Right renal pelvis (tissue), 4 donors: Measurements from ENCODE around the gene CPEB2. TPM values are rescaled to one million over a fixed set of nuclear protein-coding genes. Genes with fewer than 3 reads are reported as not detected.

Experiments
- DNase-seq, 4 donors: peaks; one replicate each; pipeline ENCODE4 v3.0.0-alpha.2; 2013; ENCODE audit warnings: low read depth in 4 of 4, low spot score in 3 of 4, missing footprints in 1 of 4
- polyA plus RNA-seq, 4 donors: library from polyadenylated mRNA; unstranded; fragments of 120-200 nt; gene quantifications; one replicate each; pipeline ENCODE4 v1.2.1, GENCODE V29; 2013; ENCODE audit not compliant: insufficient read length in 4 of 4

CPEB2 gene
- polyA plus RNA-seq, 4 donors = 17.3 to 21.3 (median 20.5) TPM

DNA sequence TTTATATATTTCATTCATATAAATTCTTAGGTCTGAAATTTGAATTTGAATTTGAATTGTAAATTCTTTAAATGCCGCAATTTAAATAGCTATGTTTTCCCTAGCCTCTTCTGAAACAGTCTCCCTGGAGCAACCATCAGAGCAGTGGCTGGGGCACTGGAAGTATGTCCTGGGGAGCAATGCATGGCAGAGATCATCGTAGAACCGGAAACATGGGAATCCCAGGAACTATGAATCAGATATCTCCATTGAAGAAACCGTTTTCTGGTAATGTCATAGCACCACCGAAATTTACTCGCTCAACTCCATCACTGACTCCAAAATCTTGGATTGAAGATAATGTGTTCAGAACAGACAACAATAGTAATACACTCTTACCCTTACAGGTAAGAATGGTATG is 4.9 kb downstream of the CPEB2 start:
- no peak for DNase-seq

DNA sequence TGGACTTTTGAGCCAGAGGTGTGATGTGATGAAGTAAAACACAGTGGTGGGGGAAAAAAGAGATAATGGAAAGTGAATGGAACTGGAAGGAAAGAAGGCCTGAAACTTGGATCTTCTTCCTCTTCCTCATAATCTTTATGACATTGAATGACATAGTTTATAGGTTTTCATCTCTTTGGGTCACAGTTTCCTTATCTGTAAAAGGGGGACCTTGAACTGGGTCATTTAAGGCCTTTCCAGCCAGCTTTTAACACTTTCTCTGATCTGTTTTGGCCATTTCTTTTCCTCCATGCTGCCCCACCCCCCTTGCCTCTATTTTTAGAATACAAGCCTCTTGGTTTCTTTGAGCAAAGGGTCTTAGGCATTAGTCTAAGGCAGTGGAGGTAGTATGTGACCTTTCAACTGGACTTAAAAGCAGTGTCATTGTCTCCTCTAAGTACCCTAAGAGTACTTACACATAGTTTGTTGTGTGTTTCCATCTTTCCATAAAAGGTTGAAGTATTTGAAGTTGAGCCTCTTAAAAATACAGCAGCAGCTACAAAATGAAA is 7.8 kb downstream of the CPEB2 start:
- no peak for DNase-seq

DNA sequence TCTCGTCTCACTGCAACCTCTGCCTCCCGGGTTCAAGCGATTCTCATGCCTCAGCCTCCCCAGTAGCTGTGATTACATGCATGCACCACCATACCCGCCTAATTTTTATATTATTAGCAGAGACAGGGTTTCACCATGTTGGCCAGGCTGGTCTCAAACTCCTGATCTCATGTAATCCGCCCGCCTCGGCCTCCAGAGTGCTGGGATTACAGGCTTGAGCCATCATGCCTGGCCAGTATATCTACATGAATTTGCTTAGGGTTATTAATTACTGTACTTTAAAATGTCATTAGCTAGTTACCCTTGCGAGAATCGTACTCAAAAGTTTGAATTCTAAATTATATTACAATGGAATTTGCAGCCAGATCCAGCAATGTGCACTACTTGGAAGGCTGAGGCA is 8.9 kb downstream of the CPEB2 start:
- DNase-seq = no peak

DNA sequence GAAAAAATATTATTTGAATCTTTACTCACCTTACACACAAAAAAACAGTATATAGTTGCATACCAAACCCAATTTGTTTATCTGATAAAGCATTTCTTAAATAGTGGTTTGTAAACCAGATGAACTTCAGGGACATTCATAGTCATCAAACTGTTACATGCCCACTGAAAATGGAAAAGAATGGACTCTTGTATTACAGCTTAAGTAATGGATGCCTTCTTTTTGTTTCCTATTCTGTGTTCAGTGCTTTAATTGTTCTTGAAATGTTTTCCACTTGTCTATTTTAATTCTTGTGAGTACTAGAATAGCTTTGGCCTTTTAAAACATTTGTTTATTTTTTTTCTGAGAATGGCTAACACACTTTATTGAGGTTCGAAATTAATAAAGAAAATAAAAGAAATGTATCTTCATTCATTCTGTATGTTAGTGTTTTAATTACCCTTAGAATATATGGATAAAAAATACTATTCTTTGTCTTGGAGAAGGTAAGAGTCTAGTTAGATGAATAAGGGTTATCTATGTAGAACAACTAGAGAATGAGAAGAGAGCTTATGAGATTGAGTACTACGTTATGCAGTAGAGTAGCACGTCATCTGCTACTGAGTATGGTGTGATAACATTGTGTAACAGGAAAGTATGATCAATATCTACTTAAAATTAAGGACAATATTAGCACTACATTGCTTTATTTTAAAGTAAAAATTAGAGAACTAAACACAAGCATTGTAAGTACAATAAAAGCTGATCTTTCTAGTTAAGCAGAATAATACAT is 9.9 kb downstream of the CPEB2 start:
- DNase-seq = no peak

DNA sequence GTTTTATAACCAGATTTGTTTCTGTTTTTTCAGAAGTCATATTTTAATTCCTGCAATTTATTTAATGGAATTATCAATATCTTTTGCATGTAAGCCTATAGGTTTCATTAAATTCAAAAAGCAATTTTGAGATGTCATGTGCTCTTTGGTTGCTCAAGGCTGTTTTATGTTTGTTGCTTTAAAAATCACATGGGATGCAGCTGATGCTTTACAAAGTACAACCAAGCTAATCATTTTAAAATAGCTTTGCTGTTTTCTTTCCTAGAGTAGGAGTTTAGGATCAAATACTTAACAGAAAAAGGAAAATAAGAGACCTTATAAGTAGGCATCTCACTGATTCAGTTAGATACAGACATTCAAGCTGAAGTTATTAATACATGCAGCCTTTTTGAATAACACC is 11.3 kb downstream of the CPEB2 start:
- no peak for DNase-seq

DNA sequence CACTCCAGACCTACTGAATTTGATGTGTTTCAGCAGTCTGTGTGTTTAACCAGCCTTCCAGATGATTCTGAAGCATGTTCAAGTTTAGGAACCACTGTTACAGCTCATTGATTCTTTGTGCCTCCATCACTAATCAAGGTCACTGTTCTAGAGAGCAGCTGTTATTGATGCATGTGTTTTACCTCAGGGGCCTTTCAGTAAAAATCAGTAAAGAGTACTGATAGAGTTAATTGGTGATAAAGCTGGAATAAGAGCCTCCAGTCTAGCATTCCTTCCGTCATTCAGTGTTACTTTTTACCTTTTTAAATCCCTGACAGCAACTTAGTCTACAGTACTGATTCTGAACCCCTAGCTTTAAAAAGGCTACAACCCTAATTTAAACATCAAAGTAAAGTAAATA is 12.9 kb downstream of the CPEB2 start:
- no peak for DNase-seq

DNA sequence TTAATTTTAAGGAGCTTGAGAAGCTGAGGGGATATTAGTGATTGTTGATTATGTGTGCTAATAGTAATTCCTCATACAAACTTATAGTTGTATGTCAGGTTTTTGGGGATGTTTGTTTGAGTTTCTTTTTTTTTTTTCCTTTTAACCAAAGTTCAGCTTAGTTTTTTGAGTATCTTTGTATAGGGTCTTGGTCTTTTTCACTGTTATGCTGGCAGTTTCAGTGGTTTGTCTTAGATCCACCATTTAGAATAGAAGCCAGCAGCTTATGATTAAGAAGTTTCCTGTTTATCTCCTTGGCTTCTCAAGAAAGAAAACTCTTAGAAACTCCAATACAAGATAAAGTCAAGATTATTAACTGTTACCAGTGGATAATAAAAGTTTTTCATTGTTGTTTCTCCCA is 16.1 kb downstream of the CPEB2 start:
- no peak for DNase-seq

DNA sequence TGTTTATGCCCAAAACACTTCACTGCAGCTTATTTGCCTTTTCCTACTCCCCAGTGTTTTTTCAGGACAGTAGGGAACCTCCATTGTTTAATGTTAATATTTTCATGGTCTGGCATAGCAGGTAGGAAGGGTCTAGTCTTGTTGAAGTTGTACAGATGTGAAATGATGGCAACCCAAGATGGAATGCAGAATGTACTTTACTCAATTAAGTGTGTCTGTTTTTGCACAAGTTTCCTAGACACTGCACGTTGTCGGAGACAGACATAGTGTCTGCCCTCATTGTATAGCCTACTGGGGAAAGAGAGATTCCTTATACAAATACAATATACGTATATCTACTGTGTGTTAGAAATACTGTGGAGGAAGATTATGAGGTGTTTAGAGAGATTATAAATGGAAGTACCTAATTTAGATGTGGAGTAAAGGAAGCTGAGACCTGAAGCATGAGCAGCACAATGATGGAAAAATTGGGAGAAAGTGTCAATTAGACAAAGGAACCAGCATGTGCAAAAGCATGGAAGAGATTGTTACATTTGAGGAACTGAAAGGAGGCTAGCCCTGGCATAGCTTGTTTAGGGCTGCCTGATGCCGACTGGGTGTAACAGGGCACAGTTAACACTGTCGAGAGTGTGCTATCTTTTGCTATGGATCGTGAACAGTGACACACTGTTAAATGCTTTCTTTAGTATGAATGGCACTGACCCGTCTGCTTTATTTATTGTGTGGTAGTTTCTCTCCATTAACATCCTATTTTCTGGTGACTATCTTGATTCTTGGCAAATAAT is 18.4 kb downstream of the CPEB2 start:
- no peak for DNase-seq

DNA sequence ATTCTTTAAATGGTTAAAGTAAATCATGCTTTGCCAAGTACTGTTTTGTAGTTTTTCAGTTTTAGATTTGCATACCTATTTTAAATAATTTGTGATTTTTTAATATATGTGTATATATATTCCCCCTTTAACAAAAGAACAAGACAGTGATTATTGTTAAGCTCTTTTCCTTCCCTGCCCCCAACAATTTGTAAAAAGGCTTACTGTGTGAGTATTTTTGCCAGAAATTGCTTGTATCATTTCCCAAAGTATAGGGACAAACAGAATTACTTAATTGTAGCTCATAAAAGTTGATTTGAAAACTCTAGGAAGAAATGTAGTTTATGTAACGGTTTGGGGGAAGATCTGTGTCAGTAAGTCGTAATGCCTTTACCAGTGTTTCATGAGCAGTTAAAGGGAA is 19.0 kb downstream of the CPEB2 start:
- no peak for DNase-seq

DNA sequence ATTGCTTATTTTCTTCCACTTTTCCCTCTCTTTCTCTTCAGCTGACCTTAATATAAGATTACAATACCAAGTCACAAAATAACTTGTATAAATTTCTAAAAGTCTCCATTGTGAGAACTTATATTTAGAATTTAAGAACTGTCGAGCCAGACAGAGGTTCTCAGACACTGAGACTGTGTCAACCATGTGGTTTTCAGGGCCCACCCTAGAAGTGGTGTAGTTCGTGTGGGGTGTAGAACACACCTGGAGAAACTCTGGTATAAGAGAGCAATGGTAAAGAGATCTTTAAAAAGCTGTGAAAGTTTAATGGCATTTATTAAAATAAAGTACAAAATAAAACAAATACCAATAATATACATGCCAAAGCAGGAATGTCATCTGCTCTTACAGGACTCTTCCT is 19.7 kb downstream of the CPEB2 start:
- DNase-seq = no peak

DNA sequence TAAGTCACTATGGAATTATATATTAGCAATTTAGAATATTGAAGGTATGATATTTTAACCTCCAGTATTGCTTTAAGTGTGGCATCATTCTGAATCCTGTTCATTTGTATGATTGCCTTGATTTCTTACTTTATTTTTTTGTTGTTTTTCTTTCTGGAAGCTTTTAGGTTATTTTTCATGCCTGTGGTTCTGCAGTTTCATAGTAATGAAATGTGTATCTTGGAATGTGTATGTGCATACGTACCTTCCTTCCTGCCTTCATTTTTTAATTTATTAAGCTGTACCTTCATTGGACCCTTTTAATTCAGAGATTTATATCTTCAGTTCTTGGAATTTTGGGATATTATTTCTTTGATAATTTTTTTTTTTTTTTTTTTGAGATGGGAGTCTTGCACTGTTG is 22.1 kb downstream of the CPEB2 start:
- DNase-seq = no peak

DNA sequence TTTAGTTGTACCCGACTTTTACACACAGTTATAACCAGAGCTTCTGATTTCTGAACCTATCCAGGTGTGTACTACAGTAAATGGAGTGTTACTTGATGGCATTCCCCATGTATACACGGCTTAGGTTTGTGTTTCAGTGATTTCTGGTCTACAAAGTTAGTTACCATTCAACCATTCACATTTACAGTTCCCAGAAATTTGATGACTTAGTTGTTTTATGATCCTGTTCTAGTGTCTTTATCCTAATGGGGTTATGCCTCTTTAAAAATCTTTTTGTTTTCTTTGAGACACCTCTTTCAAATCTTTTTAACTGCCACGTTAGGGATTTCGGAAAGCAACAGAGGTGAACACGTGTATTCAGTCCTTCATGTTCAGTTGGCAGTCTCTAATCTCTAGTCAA is 23.4 kb downstream of the CPEB2 start:
- no peak for DNase-seq

DNA sequence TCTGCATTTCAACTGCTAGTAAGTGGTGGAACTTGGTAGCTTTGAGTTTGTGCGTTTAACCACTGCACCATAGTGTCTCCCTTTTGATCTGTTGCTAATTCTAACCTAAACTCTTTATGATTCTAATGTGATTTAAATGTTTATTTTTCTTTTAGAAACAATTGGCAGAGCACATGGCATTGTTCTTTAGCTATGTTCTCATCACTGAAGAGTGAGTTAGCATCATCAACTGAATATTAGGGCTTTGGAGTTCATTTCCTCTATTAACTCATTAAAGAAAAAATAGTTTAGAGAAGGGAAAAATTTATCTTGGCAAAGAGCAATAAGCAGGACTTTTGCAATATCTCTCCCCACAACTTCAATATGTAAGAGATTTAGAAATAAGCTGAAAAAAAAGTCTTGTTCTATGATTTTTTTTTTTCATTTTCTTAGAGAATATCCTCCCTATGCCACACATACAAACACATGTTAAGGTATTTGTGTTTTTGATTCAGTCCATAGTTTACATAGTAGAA is 25.7 kb downstream of the CPEB2 start:
- no peak for DNase-seq

DNA sequence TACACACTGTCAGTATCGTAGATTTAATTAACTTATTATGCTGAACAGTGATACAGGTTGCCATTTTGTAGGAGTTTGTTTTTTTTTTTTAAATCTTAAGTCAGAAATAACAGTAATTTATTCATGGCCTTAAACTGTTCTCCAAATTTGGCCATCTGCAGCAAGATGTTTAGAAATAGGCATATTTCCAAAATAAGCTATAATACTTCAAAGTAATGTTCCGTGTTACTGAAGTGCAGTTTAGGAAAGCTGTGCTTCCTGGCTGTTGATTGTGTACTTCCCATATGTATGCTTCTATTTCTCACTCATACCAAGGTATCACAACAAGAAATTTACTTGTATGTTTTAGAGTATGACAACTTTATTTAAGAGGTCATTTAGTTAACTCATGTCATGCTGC is 28.9 kb downstream of the CPEB2 start:
- DNase-seq = no peak

DNA sequence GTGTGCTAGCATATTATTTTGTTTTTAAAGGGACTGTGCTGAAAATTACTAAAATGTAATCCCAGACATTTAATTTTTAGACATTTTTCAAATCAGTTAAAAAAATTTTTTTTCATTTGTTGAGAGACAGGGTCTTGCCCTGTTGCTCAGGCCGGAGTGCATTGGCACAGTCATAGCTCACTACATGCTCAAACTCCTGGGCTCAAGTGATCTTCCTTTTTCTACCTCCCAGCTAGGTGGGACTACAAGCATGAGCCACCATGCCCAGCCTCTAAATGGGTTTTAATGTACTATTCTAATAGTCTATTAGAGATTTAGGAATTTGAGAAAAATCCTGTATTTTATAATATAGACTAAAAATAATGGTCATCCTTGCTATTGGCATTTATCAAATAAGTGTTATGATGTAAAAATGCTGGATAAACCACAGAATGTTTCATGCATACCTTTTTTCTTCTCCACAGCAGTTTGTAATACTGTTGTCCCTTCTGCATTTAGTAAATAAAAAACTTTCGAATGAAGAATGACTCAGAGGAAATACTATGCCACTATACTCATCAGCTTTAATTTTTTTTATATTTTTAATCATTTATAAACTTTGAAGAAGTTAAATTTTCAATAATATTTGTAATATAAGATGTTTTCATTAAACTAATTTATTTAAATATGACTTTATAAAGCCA is 29.9 kb downstream of the CPEB2 start:
- DNase-seq = no peak

DNA sequence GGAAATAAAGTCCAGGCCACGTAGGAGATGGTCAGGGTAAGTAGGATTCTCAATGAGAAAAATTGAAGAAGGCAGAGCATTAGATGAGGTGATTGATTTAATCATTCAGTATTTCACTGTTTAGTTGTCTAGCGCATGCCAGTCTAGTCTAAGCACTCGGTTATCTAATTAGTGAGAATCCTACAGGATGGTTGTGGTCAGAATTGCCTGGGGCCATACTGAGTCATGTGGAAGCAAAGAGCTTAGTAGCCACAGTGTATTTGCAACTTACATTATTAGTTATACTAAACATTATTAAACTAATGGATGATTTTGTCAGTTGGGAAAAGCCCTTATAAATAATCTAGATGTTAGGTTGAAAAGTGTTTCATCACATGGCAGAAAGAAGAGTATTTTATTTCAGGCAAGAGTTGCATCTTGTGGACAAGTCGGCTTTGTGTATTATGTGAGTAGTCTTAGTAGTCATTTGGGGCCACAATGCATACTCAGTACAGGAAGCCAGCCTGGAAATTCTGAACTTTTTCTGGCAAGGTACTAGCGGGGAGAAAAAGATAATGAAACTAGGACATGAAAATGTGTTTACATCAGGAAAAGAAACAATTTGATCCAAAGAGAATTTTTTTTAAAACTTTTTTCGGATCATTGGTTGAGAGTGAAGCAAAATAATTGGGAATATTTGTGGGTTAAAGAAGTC is 31.9 kb downstream of the CPEB2 start:
- no peak for DNase-seq

DNA sequence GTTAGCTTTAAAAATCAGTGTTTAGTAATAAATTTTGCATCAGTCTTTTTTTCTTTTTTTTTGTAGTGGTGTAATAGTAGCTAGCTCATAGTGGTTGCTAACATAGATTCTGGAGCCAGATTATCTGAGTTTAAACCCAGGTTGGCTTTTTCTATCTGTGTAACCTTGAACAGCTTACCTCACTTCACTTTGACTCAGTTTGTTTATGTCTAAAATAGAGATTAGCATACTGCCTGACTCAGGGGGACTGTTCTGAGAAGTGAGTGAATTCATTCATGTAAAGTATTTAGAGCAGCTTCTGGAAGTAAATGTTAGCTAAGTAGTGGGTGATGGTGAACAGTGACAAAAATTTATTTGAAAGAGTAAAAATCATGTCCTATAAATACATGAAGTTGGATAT is 32.9 kb downstream of the CPEB2 start:
- DNase-seq = no peak

DNA sequence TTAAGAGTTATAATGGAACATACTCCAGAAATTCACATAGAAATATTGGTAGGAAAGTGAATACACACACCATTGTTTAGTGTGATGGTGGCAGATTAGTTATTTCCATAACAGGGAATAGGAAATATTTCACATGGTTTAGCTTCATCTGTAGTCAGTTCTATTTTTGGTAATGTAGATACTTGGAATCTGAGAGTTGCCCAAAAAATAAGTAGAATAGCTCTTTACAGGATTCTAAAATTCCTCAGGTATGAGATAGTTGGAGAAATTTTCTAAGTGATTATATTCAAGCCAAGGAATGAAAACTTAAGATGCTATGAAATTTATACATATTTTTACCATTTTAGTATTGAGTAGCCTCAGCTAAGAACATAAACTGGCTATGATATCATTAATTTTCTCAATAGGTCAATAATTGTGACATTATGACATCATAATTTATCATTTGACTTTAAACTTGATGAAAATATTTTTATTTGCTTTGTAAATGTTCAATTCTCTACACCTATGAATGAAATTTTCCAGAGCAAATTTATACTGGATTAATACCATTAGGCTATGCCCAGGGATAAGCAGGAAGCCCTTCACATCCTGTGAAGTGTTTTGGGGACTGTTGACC is 35.8 kb downstream of the CPEB2 start:
- DNase-seq = no peak

DNA sequence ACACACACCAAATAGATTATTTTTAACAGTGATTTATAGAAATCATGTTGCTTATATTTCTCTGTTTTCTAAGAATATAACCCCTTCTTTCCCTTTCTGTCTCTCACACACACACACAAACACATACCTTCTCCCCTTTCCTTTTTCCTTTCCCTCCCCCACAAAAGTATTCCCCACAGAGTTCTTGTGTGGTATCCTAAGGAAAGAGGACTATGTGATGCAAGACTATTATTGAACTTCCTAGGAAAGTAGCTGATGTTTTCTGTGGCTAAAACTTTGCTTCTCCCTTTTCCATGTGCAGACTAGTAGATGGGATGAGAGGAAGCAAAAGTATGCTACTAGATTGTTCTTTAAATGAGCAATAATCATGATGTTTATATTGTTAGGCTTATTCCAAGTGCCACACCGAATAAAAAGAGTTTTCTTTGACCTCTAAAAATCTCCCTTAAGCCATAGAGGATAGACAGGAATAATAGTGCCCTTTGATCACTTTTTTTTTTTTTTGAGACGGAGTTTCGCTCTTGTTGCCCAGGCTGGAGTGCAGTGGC is 38.7 kb downstream of the CPEB2 start:
- no peak for DNase-seq
